Loucy (cell line): ENCODE data around the gene OR1K1.

Source experiments
- EZH2phosphoT487 ChIP-seq: fragments of 200-600 bp; IDR thresholded peaks from 2 replicates; pipeline ENCODE4 v1.6.1; 2018; ENCODE audit warnings: antibody characterized with exemption, mild to moderate bottlenecking, moderate library complexity, borderline replicate concordance
- TF ChIP-seq, protein P1 (sequence below): fragments of 200-600 bp; sonication (generic); conservative IDR thresholded peaks from 2 replicates; pipeline ENCODE4 v1.5.1; 2014; ENCODE audit warnings: mild to moderate bottlenecking, antibody characterized with exemption, low read length

DNA sequence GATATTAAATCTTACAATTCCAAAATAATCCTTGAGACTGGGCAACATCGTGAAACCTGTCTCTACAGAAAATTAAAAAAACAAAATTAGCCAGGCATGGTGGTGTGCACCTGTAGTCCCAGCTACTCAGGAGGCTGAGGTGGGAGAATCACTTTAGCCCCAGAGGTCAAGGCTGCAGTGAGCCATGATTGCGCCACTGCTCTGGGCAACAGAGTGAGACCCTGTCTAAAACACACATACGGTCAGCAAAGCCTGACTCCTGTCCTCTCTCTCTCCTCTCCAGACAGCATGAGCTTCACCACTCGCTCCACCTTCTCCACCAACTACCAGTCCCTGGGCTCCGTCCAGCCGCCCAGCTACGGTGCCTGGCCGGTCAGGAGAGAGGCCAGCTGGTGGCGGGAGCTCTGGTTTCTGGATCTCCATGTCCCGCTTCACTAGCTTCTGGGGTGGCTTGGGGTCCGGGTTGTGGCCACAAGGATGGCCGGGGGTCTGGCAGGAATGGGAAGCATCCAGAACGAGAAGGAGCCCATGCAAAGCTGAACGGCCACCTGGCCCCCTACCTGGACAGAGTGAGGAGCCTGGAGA, 37.4 kb downstream of the OR1K1 start:
- no peak for TF ChIP-seq EZH2phosphoT487
- TF ChIP-seq, protein P1, sequence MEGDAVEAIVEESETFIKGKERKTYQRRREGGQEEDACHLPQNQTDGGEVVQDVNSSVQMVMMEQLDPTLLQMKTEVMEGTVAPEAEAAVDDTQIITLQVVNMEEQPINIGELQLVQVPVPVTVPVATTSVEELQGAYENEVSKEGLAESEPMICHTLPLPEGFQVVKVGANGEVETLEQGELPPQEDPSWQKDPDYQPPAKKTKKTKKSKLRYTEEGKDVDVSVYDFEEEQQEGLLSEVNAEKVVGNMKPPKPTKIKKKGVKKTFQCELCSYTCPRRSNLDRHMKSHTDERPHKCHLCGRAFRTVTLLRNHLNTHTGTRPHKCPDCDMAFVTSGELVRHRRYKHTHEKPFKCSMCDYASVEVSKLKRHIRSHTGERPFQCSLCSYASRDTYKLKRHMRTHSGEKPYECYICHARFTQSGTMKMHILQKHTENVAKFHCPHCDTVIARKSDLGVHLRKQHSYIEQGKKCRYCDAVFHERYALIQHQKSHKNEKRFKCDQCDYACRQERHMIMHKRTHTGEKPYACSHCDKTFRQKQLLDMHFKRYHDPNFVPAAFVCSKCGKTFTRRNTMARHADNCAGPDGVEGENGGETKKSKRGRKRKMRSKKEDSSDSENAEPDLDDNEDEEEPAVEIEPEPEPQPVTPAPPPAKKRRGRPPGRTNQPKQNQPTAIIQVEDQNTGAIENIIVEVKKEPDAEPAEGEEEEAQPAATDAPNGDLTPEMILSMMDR: no peak
